HEK293 (cell line): ENCODE results near the gene BDKRB2.

Experiments
- CTCF ChIA-PET: fragments of 350-600 bp; formaldehyde crosslinking; extraction: SDS; loops from one replicate; lab custom pipeline; 2021; ENCODE audit warnings: antibody characterized with exemption; lab: Yijun Ruan, JAX
- POLR2A ChIA-PET: fragments of 300-600 bp; formaldehyde crosslinking; extraction: SDS; loops from one replicate; lab custom pipeline; 2020; ENCODE audit warnings: antibody characterized with exemption, inconsistent platforms; lab: Yijun Ruan, JAX
- H3K27ac ChIP-seq: fragments of 200-500 bp; sonication (Bioruptor generic); 2 replicates; pipeline ENCODE4 v1.5.1; 2014; ENCODE audit warnings: low read depth, low read length, control low read depth, inconsistent platforms; ENCODE audit errors: extremely low read depth
- H3K36me3 ChIP-seq, 2 experiments: fragments of 200-500 bp in 1 of 2; sonication (Bioruptor generic) in 1 of 2; 1 replicate in 1 of 2; 2 replicates in 1 of 2; pipeline ENCODE4 v1.5.1; 2014 to 2017; ENCODE audit warnings: inconsistent platforms in 2 of 2, low read length in 2 of 2; ENCODE audit not compliant: control insufficient read depth in 2 of 2, insufficient read depth in 1 of 2
- H3K4me1 ChIP-seq: fragments of 200-500 bp; sonication (Bioruptor generic); 2 replicates; pipeline ENCODE4 v1.5.1; 2014; ENCODE audit warnings: mild to moderate bottlenecking, low read length, inconsistent platforms; ENCODE audit not compliant: control insufficient read depth, insufficient read depth
- H3K4me3 ChIP-seq: 2 replicates; pipeline ENCODE4 v1.5.1; 2011; ENCODE audit warnings: low read depth, mild to moderate bottlenecking, control low read depth, low read length, moderate library complexity
- H3K9me3 ChIP-seq: fragments of 200-500 bp; sonication (Bioruptor generic); 2 replicates; pipeline ENCODE4 v1.5.1; 2014; ENCODE audit warnings: low read depth, low read length, inconsistent platforms; ENCODE audit not compliant: control insufficient read depth, insufficient read depth
- GFI1B ChIP-seq: fragments of 450-650 bp; formaldehyde crosslinking; IDR thresholded peaks from 2 replicates; pipeline ENCODE4 v1.5.1; 2016; ENCODE audit warnings: missing biosample characterization, missing genetic modification characterization
- KLF8 ChIP-seq: fragments of 450-650 bp; formaldehyde crosslinking; IDR thresholded peaks from 2 replicates; pipeline ENCODE4 v1.5.1; 2016; ENCODE audit warnings: missing biosample characterization, missing genetic modification characterization
- ZFP3 ChIP-seq: fragments of 450-650 bp; formaldehyde crosslinking; IDR thresholded peaks from 2 replicates; pipeline ENCODE4 v1.5.1; 2016; ENCODE audit warnings: low read depth, missing biosample characterization, missing genetic modification characterization
- ZNF23 ChIP-seq: fragments of 450-650 bp; formaldehyde crosslinking; IDR thresholded peaks from 2 replicates; pipeline ENCODE4 v1.5.1; 2016; ENCODE audit warnings: missing biosample characterization, missing genetic modification characterization, borderline replicate concordance
- ZNF24 ChIP-seq: fragments of 450-650 bp; formaldehyde crosslinking; IDR thresholded peaks from 2 replicates; pipeline ENCODE4 v1.5.1; 2016; ENCODE audit warnings: missing biosample characterization, missing genetic modification characterization
- ZNF280D ChIP-seq: fragments of 450-650 bp; formaldehyde crosslinking; IDR thresholded peaks from 2 replicates; pipeline ENCODE4 v1.5.1; 2016; ENCODE audit warnings: missing biosample characterization, missing genetic modification characterization
- ZNF544 ChIP-seq: fragments of 450-650 bp; formaldehyde crosslinking; IDR thresholded peaks from 2 replicates; pipeline ENCODE4 v1.5.0; 2017; ENCODE audit warnings: missing biosample characterization, missing genetic modification characterization
- ZNF670 ChIP-seq: fragments of 450-650 bp; formaldehyde crosslinking; IDR thresholded peaks from 2 replicates; pipeline ENCODE4 v1.5.1; 2016; ENCODE audit warnings: missing biosample characterization, missing genetic modification characterization, low read depth
- ZNF701 ChIP-seq: fragments of 450-650 bp; formaldehyde crosslinking; IDR thresholded peaks from 2 replicates; pipeline ENCODE4 v1.5.1; 2016; ENCODE audit warnings: missing biosample characterization, missing genetic modification characterization
- ZNF776 ChIP-seq: fragments of 450-650 bp; formaldehyde crosslinking; IDR thresholded peaks from 2 replicates; pipeline ENCODE4 v1.5.0; 2017; ENCODE audit warnings: missing biosample characterization, missing genetic modification characterization, borderline replicate concordance
- ZNF791 ChIP-seq: fragments of 450-650 bp; formaldehyde crosslinking; IDR thresholded peaks from 2 replicates; pipeline ENCODE4 v1.5.1; 2016; ENCODE audit warnings: missing biosample characterization, missing genetic modification characterization
- TF ChIP-seq, protein P1 (sequence below): fragments of 450-650 bp; formaldehyde crosslinking; optimal IDR thresholded peaks from 2 replicates; pipeline ENCODE3; 2016; ENCODE audit warnings: missing biosample characterization, mild to moderate bottlenecking, missing genetic modification characterization
- TF ChIP-seq, protein P2 (sequence below): fragments of 450-650 bp; formaldehyde crosslinking; IDR thresholded peaks from 2 replicates; pipeline ENCODE4 v1.5.1; 2017; ENCODE audit warnings: missing biosample characterization, missing genetic modification characterization

The BDKRB2 gene

GRCh38 chr14:96167224-96168148 is 37.2 kb upstream of the BDKRB2 start (continued):
- no peak for TF ChIP-seq ZNF280D

DNA sequence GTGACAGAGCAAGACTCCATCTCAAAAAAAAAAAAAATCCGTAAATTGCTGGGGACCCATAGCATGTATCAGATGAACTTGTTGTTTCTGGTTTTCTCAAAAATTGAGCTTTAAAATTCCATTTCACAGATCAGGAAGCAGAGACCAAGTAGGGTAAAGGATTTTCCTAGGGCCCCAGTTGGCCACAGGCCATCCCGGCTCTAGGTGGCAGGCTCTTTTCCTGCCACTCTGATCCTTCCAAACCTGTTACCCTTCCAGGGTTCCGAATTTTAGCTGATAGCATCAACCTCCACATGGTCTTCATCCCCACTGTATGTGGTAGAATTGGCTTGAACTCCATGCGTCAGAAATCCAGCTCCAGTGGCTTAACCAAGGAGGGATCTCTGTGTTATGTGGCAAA is 36.1 kb upstream of the BDKRB2 start:
- TF ChIP-seq ZNF24 (tag by site-specific recombination) (no peak), ZFP3 (tag by site-specific recombination) (no peak), ZNF23 (no peak), ZNF670 (tag by site-specific recombination) (no peak)
- Histone ChIP-seq H3K4me1 (no peaks in the 10 kb centered on the region), H3K4me3 (no peak overlapping the region), H3K27ac (no peak overlapping the region), H3K36me3 (no peaks in the 10 kb centered on the region), H3K9me3 (no peaks in the 10 kb centered on the region)
- CTCF ChIA-PET = no interaction called here
- POLR2A ChIA-PET = interaction anchor here (0.6 kb wide), 1 partner anchor 15 kb away, joined by 3 read pairs; no protein-coding TSS in a partner anchor

GRCh38 chr14:96170961-96171592 is 33.6 kb upstream of the BDKRB2 start:
- H3K36me3 ChIP-seq = no peaks in the 10 kb centered on the region
- ChIA-PET POLR2A (no interaction called here), CTCF (no interaction called here)
- H3K9me3 ChIP-seq = no peaks in the 10 kb centered on the region
- no peaks in the 10 kb centered on the region for H3K4me1 ChIP-seq
- no peak overlapping the region for H3K27ac ChIP-seq
- no peak overlapping the region for H3K4me3 ChIP-seq
- TF ChIP-seq ZNF544 = no peak
- TF ChIP-seq, protein P1, sequence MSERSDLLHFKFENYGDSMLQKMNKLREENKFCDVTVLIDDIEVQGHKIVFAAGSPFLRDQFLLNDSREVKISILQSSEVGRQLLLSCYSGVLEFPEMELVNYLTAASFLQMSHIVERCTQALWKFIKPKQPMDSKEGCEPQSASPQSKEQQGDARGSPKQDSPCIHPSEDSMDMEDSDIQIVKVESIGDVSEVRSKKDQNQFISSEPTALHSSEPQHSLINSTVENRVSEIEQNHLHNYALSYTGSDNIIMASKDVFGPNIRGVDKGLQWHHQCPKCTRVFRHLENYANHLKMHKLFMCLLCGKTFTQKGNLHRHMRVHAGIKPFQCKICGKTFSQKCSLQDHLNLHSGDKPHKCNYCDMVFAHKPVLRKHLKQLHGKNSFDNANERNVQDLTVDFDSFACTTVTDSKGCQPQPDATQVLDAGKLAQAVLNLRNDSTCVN (tag by site-specific recombination) = no peak
- no peak for TF ChIP-seq KLF8 (tag by site-specific recombination)
- TF ChIP-seq ZNF776 (tag by site-specific recombination) = no peak
- TF ChIP-seq, protein P2, sequence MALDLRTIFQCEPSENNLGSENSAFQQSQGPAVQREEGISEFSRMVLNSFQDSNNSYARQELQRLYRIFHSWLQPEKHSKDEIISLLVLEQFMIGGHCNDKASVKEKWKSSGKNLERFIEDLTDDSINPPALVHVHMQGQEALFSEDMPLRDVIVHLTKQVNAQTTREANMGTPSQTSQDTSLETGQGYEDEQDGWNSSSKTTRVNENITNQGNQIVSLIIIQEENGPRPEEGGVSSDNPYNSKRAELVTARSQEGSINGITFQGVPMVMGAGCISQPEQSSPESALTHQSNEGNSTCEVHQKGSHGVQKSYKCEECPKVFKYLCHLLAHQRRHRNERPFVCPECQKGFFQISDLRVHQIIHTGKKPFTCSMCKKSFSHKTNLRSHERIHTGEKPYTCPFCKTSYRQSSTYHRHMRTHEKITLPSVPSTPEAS (tag by site-specific recombination) = no peak
- TF ChIP-seq GFI1B (tag by site-specific recombination) = no peak
- no peak for TF ChIP-seq ZNF280D
- TF ChIP-seq ZNF701 = no peak
- no peak for TF ChIP-seq ZNF791 (tag by site-specific recombination)
